LNCaP clone FGC (cell line): ENCODE measurements around the gene CTSL.

Experiments used
- DNase-seq: peaks from one replicate; pipeline ENCODE4 v3.0.0-alpha.2; 2011; ENCODE audit warnings: low read depth
- H3K4me3 ChIP-seq: 2 replicates; pipeline ENCODE4 v1.5.1; 2011; ENCODE audit warnings: mild to moderate bottlenecking, low read depth, low read length, control low read depth
- CTCF ChIP-seq: IDR thresholded peaks from 2 replicates; pipeline ENCODE4 v1.5.1; 2012; ENCODE audit warnings: mild to moderate bottlenecking; ENCODE audit not compliant: control insufficient read depth, insufficient read depth; ENCODE audit errors: extremely low read depth

CTSL gene

GRCh38 chr9:87708546-87708945, 17.4 kb upstream of the CTSL start:
- TF ChIP-seq CTCF: no peak
- no peak overlapping the region for H3K4me3 ChIP-seq

GRCh38 chr9:87708986-87709728, 16.8 kb upstream of the CTSL start:
- no peak for DNase-seq
- H3K4me3 ChIP-seq: no peak overlapping the region

More at GRCh38 chr9:87708546-87708945, 17.4 kb upstream of the CTSL start:
- no peak for DNase-seq

GRCh38 chr9:87710443-87710842, 15.5 kb upstream of the CTSL start:
- H3K4me3 ChIP-seq: no peak overlapping the region
- no peak for DNase-seq
- TF ChIP-seq CTCF: no peak

More at GRCh38 chr9:87708986-87709728, 16.8 kb upstream of the CTSL start:
- no peak for TF ChIP-seq CTCF

- TF ChIP-seq CTCF: no peak
- H3K4me3 ChIP-seq: no peak overlapping the region
- no peak for DNase-seq
Measured at GRCh38 chr9:87711857-87712800, 13.8 kb upstream of the CTSL start.

GRCh38 chr9:87712801-87713277, 13.1 kb upstream of the CTSL start:
- no peak for DNase-seq
- no peak for TF ChIP-seq CTCF
- H3K4me3 ChIP-seq: no peak overlapping the region

- DNase-seq: no peak
- no peak overlapping the region for H3K4me3 ChIP-seq
- TF ChIP-seq CTCF: no peak
Measured at GRCh38 chr9:87713278-87713987, 12.5 kb upstream of the CTSL start.
